Heart left ventricle (tissue), 13 donors: ENCODE measurements around the gene UROC1.

Experiments used
- CTCF ChIP-seq, 12 donors: fragments of 200-600 bp; sonication (generic) in 4 of 12; IDR thresholded peaks; one replicate each; pipeline versions ENCODE4 v1.5.0 to v1.8.0; 2018 to 2022; ENCODE audit warnings: antibody characterized with exemption in 12 of 12, mild to moderate bottlenecking in 5 of 12
- POLR2A ChIP-seq, 2 donors: fragments of 450-650 bp; IDR thresholded peaks; one replicate each; pipeline ENCODE4 v1.6.1; 2017; ENCODE audit warnings: antibody characterized with exemption in 2 of 2, mild to moderate bottlenecking in 2 of 2, moderate library complexity in 2 of 2
- donor health status: ischemic (EF 13 %, LVEDD 7.1; RV severe dilation, severe dysfunction).
- donor health status: DM: no; HTN: yes; CAD: no.
- donor health status: DM: no; HTN: no; CAD: no.
- donor health status: ischemic (EF 25% LVEDD 6.9; RV normal size, moderate dysfunction).
- donor health status: ischemic (EF 25% LVEDD 5.7; RV mildly dilated, moderate dysfunction).
- donor health status: ischemic (EF 35%, LVEDD 5.7; RV mildly dilated, moderate dysfunction).
- donor health status: nonischemic (EF 11% LVEDD 7.7; RV severe dilation, severe dysfunction).
- donor health status: DM: yes; HTN: yes; CAD: no.
- donor health status: PGD.
- donor health status: ischemic (EF 29% LVEDD 5.4; RV normal size, mild dysfunction).
- donor health status: nonischemic (EF 23%, LVEDD 6.1; RV moderate dilation, normal function).

- TF ChIP-seq CTCF (IDR thresholded peaks at IDR 0.05), result no peak
- TF ChIP-seq POLR2A (IDR thresholded peaks at IDR 0.05), result no peak
These were observed 84.5 kb downstream of the UROC1 start for GRCh38 chr3:126433105-126433430.
